ENCODE results near the gene TERT. TPM values are rescaled to one million over a fixed set of nuclear protein-coding genes. Genes with fewer than 3 reads are reported as not detected.
"Not testable (repeated sequence)": the region's sequence is repeated elsewhere in the genome, so short reads cannot be mapped to it uniquely, and the experiment has no call there.

TERT gene
- total and polyA plus RNA-seq, 2 experiments from 2014 or later = not detected

- H3K4me2 ChIP-seq (ENCODE audit: unreplicated experiment) = no peak overlapping the region
- in situ Hi-C loops (cut with MboI) = no loop called here
- H3K36me3 ChIP-seq (ENCODE audit: low read depth) = no peaks in the 10 kb centered on the region
- no peaks in the 10 kb centered on the region for H3F3A ChIP-seq (ENCODE audit: insufficient read depth)
- H3K27me3 ChIP-seq (replicated peaks; ENCODE audit: insufficient read depth) = no peaks in the 10 kb centered on the region
- H3K4me3 ChIP-seq = no peak overlapping the region
- H3K4me1 ChIP-seq (ENCODE audit: insufficient read depth) = no peaks in the 10 kb centered on the region
- H2AFZ ChIP-seq = no peak overlapping the region
- H3K9me3 ChIP-seq (ENCODE audit: low read depth) = no peaks in the 10 kb centered on the region
- no peak overlapping the region for H3K27ac ChIP-seq
- H3K9ac ChIP-seq = no peak overlapping the region
- TF ChIP-seq EZH2phosphoT487 (IDR thresholded peaks at IDR 0.05; ENCODE audit: insufficient read depth, low read depth) = no peak
- no peak for TF ChIP-seq EZH2 (IDR thresholded peaks at IDR 0.05; ENCODE audit: insufficient read depth, poor library complexity, severe bottlenecking)
- H4K20me1 ChIP-seq (ENCODE audit: insufficient read depth) = no peaks in the 10 kb centered on the region
- H3K9me2 ChIP-seq (ENCODE audit: insufficient read depth) = no peaks in the 10 kb centered on the region
- H3K79me2 ChIP-seq (ENCODE audit: insufficient read depth) = no peaks in the 10 kb centered on the region
- WGBS, 2 experiments (ENCODE audit: low coverage in 1 of 2, low lambda C conversion rate in 2 of 2, missing lambda C conversion rate in 2 of 2) = 72 to 73% methylated on average over 20 to 21 of the region's 21 CpGs
- no peak for DNase-seq
Observed at GRCh38 chr5:1277331-1277730, 17.5 kb downstream of the TERT start.

GRCh38 chr5:1276930-1277329 lies 17.9 kb downstream of the TERT start:
- Histone ChIP-seq H3K4me2 (ENCODE audit: unreplicated experiment) (no peak overlapping the region), H3K4me1 (ENCODE audit: insufficient read depth) (no peaks in the 10 kb centered on the region), H3K9me2 (ENCODE audit: insufficient read depth) (no peaks in the 10 kb centered on the region), H3K9me3 (ENCODE audit: low read depth) (no peaks in the 10 kb centered on the region), H3K27me3 (replicated peaks; ENCODE audit: insufficient read depth) (no peaks in the 10 kb centered on the region), H3F3A (ENCODE audit: insufficient read depth) (no peaks in the 10 kb centered on the region), H3K79me2 (ENCODE audit: insufficient read depth) (no peaks in the 10 kb centered on the region), H4K20me1 (ENCODE audit: insufficient read depth) (no peaks in the 10 kb centered on the region), H3K36me3 (ENCODE audit: low read depth) (no peaks in the 10 kb centered on the region), H2AFZ (no peak overlapping the region), H3K9ac (no peak overlapping the region), H3K4me3 (no peak overlapping the region), H3K27ac (no peak overlapping the region)
- 66 to 71% methylated on average over 19 of the region's 20 CpGs for WGBS, 2 experiments (ENCODE audit: low coverage in 1 of 2, low lambda C conversion rate in 2 of 2, missing lambda C conversion rate in 2 of 2)
- TF ChIP-seq EZH2 (IDR thresholded peaks at IDR 0.05; ENCODE audit: insufficient read depth, poor library complexity, severe bottlenecking) (no peak), EZH2phosphoT487 (IDR thresholded peaks at IDR 0.05; ENCODE audit: insufficient read depth, low read depth) (no peak)
- no peak for DNase-seq
- in situ Hi-C loops (cut with MboI) = no loop called here

- H3K36me3 ChIP-seq (ENCODE audit: low read depth); H3K79me2 ChIP-seq (ENCODE audit: insufficient read depth); H2AFZ ChIP-seq; H3K9me3 ChIP-seq (ENCODE audit: low read depth); H4K20me1 ChIP-seq (ENCODE audit: insufficient read depth); H3K9me2 ChIP-seq (ENCODE audit: insufficient read depth); DNase-seq; H3K4me3 ChIP-seq; H3F3A ChIP-seq (ENCODE audit: insufficient read depth); H3K4me1 ChIP-seq (ENCODE audit: insufficient read depth); H3K27ac ChIP-seq; H3K4me2 ChIP-seq (ENCODE audit: unreplicated experiment); H3K27me3 ChIP-seq (replicated peaks; ENCODE audit: insufficient read depth); in situ Hi-C loops (cut with MboI); H3K9ac ChIP-seq: not testable (repeated sequence)
- 27 to 34% methylated on average over 8 to 10 of the region's 10 CpGs for WGBS, 2 experiments (ENCODE audit: low coverage in 1 of 2, low lambda C conversion rate in 2 of 2, missing lambda C conversion rate in 2 of 2)
Observed at GRCh38 chr5:1275397-1276391, 19.2 kb downstream of the TERT start.

- no peak overlapping the region for H2AFZ ChIP-seq
- TF ChIP-seq EZH2phosphoT487 (IDR thresholded peaks at IDR 0.05; ENCODE audit: insufficient read depth, low read depth) = no peak
- no peak for TF ChIP-seq EZH2 (IDR thresholded peaks at IDR 0.05; ENCODE audit: insufficient read depth, poor library complexity, severe bottlenecking)
- no peak overlapping the region for H3K4me3 ChIP-seq
- no peaks in the 10 kb centered on the region for H4K20me1 ChIP-seq (ENCODE audit: insufficient read depth)
- H3K79me2 ChIP-seq (ENCODE audit: insufficient read depth) = no peaks in the 10 kb centered on the region
- DNase-seq = no peak
- H3K9me2 ChIP-seq (ENCODE audit: insufficient read depth) = no peaks in the 10 kb centered on the region
- H3K27ac ChIP-seq = no peak overlapping the region
- no peaks in the 10 kb centered on the region for H3K9me3 ChIP-seq (ENCODE audit: low read depth)
- H3K4me2 ChIP-seq (ENCODE audit: unreplicated experiment) = no peak overlapping the region
- in situ Hi-C loops (cut with MboI) = no loop called here
- no peaks in the 10 kb centered on the region for H3K27me3 ChIP-seq (replicated peaks; ENCODE audit: insufficient read depth)
- no peak overlapping the region for H3K9ac ChIP-seq
- no peaks in the 10 kb centered on the region for H3F3A ChIP-seq (ENCODE audit: insufficient read depth)
- 67% methylated on average over 16 of the region's 16 CpGs for WGBS, 2 experiments (ENCODE audit: low coverage in 1 of 2, low lambda C conversion rate in 2 of 2, missing lambda C conversion rate in 2 of 2)
- no peaks in the 10 kb centered on the region for H3K4me1 ChIP-seq (ENCODE audit: insufficient read depth)
- no peaks in the 10 kb centered on the region for H3K36me3 ChIP-seq (ENCODE audit: low read depth)
Observed at GRCh38 chr5:1274471-1274870, 20.4 kb downstream of the TERT start.
